GM19467 (cell line): ENCODE results near the gene CIZ1.

ENCODE experiments used
- ATAC-seq: cut with Tn5 transposase; IDR thresholded peaks from one replicate; pipeline ENCODE4 v1.9.1; 2021; ENCODE audit warnings: mild to moderate bottlenecking, moderate library complexity; ENCODE audit not compliant: unreplicated experiment

CIZ1 gene

DNA sequence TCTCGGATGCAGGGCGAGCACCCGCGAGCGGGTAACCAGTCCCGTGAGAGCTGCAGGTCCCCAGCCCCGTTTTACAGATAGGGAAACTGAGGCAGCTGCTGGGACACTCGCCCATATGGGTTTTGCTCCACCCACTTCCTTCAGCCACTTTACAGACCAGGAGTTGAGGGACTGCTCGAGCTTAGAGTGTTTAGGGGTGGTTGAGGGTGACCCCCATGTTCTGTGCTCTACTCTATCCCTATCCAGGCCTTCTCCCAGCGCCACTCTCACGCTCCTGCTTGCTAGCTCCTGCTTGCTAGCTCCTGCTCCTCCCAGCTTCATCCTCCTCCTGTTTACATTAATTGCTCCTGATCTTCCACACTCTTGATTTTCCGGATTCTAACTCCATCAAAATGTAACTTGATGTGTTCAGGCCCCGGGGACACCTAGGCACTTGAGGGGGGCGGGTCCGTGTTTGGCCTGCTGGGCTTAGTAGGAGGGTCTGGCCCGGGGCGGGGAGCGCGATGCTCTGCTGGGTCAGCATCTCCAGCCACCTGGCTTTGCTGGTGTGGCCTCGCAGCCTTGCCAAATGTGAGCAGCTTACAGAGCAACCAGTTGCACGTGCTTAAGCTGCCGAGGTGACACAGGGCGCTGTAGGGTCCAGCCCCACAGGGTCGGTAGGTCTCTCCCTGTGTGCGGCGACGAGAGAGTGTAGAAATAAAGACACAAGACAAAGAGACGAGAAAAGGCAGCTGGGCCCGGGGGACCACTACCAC lies 62.4 kb downstream of the CIZ1 start:
- ATAC-seq: no peak

GRCh38 chr9:128127990-128128835 lies 63.2 kb downstream of the CIZ1 start:
- peak; percentile 60 for ATAC-seq

GRCh38 chr9:128127568-128127989 lies 63.8 kb downstream of the CIZ1 start, which contains the start of gene PTGES2:
PTGES2 (minus strand) TSS chr9:128127729; CDS start chr9:128127717, 12 bp downstream.
- ATAC-seq: peak; percentile 48

DNA sequence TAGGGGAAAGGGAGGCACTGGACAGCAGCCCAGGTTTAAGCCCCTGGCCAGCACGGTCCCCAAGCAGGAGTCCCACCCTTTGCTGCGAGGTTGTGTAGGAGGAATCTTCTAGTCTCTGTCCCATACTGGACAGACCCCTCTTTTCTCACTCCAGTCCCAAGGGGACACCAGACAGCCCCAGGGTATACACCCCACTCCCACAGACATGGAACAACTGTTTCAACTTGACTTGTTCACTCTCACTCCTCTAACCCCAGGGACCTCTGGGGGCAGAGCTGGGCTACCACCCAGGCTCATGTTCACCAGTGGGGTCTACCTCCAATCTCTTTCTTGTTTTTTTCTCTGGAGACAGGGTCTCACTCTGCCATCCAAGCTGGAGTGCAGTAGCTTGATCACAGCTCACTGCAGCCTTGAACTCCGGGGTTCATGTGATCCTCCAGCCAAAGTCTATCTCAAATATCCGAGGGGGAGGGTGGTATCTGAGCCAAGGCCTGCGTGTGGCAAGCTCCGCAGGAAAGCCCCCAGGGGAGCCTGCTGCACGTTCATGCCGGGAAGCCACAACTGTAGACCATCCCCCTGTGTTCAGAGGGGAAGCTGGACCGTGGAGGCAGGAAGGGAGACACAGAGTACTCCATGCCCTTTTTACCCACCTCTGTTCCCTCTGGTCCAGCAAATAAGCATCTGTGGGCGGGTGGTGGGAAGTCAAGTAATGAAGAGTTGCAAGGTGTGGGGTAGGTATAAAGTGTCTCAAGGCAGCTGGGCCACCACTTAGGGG lies 65.6 kb downstream of the CIZ1 start:
- ATAC-seq: no peak

GRCh38 chr9:128124873-128125579 lies 66.3 kb downstream of the CIZ1 start:
- no peak for ATAC-seq

DNA sequence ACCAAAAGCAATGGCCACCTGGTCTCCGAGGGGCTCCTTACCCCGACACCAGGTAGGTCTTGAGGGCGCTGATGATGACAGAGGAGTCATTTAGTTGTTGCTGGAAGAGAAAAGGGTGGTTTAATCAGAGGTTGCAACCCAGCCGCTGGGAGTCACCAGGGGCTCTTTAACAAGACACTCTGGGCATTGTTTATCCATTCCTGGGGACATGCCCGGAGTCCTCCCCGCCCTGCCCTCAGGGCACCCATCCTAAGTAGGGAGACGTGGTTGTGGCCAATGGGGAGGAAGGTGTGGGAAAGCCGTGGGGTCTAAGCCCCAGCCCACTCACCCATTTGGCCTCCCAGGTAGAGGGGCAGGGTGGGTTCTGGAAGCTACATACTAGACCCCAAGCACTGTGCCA lies 66.9 kb downstream of the CIZ1 start:
- ATAC-seq: no peak

GRCh38 chr9:128123451-128124080 lies 67.8 kb downstream of the CIZ1 start:
- no peak for ATAC-seq

DNA sequence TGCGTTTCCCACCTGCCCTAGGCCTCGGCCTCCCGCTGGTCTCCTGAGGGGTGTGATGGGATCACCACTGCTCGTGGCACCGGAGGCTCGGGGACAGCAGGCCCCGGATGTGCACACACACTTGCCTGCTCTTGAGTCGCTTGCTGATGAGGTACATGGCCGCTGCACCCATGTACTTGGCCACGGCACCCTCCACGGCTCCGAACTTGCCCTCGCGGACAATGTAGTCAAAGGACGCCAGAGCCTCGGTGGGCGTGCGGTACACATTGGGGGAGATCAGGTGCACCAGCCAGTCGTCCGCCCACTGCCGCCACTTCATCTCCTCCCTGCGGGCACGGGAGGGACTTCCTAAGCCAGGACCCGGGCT lies 68.6 kb downstream of the CIZ1 start:
- ATAC-seq: no peak

DNA sequence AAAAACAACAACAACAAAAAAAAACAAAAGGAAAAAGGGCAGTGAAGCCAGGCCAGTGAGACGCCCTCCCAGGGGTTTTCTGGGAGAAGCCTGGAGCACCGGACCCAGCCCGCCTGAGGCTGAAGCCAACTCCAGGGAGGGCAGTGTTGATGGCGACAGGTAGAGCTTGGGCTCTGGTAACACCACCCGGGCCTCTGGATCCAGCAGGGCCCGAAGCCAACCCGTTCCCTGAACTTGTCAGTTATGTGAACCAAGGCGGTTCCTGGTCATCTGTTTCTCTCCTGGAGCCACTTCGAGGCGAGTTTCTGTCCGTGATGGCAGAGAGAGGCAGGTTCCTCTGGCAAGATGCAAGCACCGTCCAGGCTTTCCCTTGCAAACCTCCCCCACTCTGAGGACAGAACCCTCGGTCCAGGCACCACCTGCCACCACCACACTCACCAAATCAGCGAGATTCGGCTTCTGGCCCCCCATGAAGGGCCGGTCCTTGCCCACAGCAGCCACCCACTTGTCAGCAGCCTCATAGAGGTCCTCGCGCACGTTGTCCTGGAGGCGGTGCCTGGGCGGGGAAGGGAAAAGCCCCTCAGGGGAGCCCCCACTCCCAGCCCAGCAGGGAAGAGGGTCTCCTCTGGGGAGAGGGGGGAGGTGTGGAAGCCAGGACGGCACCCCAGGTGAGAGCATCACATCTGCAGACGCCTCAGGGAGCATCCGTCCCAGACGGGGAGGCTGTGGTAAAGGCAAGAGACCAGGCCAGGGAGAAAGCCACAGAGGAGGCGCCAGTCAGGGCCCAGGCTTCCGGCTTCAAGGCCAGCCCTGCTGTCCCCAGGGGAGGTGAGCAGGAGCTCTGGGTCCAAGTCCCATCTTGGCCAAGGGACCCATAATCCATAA lies 69.2 kb downstream of the CIZ1 start:
- ATAC-seq: no peak

DNA sequence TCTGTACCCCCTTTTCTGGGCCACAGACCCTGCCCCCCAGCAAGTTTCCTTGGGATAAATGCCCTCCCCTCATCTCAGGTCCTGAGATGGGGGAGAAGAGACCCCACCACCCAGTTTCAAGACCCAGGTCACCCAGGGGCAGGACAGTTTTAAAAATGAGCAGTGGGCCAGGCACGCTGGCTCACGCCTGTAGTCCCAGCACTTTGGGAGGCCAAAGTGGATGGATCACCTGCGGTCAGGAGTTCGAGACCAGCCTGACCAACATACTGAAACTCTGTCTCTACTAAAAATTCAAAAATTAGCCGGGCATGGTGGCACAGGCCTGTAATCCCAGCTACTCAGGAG lies 69.9 kb downstream of the CIZ1 start:
- no peak for ATAC-seq

DNA sequence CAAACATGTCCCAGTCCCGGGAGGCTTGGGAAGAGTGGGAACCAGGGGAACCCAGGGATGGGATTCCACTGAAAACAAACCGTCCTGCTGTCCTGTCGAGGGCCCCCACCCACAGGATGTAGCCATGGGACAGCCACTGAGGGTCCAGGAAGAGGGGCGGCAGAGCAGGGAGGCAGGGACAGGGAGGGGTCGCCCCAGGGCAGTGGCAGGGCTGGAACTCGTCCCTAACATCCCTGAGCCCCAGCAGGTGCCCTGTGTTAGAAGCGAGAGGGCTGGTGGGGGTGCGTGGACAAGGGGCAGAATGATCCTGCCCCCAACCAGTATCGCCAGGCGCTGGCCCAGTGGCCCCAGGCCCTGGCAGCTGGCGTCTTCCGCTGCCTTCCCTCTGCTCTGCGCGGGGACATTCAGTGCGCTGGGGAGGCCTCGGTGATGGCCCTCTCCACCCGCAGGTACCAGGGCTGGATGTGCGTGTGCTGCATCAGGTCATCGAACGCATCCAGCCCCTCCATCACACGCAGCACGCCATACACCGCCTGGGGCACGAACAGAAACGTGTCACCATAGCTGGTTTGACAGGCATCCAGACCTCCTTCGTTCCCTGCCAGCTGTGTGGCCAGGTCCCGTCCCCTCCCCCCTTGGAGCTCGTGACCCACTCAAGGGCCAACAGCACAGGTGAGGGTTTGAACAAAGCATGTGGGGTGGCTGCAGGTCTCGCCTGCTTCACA lies 70.5 kb downstream of the CIZ1 start:
- no peak for ATAC-seq

- ATAC-seq: no peak
These were observed 71.2 kb downstream of the CIZ1 start for GRCh38 chr9:128120061-128120740.

- no peak for ATAC-seq
These were observed 72.3 kb downstream of the CIZ1 start for GRCh38 chr9:128118971-128119665.

DNA sequence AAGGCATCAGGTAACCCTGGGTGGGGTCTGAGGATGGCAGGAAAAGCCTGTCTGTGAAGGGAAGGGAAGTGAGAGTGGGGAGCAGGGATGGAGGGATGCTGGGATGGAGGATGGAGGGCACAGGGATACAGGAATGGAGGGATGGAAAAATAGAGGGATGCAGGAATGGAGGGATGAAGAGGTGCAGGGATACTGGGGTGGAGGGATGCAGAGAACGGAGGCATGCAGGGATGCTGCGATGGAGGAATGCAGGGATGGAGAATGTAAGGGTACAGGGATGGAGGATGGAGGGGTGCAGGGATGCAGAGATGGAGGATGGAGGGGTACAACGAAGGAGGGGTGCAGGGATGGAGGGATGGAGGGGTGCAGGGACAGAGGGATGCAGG lies 72.9 kb downstream of the CIZ1 start:
- no peak for ATAC-seq

DNA sequence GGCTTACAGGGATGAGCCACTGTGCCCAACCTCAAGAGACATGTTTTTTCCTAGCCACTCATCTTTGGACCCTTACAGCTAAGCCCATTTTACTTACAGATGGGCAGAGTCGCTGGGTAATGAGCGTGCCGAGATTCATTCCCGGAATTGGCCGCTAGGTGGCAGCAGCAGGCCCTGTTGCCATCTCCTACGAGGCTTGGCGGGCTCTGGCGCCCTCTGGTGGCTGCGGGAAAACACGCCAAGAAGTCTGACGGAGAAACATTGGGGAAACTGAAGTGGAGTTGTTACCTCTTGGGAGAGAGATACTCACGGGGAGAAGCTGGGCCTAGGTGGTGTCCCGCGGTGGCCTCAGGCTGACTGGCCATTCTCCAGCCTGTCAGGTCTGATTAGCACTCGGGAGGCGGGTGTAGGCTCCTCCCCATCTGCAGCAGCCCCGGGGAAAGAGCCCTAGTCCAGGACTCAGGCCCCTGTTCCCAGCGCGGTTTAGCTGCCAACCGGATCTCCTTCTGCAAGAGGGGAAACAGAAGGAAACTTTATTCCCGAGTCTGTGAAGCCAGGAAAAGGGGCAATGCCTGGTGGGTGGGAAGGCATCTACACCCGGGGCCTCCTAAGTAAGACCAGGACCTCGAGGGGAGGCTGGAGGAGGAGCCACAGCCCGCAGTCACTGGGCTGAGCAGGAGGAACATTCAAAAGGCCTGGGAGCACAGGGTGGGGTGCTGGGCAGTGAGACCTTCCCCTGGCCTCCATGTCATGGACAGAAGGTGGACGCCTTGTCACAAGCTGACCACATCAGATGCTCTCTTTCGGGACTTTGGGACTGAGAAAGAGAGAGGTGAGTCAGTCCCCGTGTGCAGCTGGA lies 73.5 kb downstream of the CIZ1 start:
- ATAC-seq: no peak
